Aorta (tissue), 5 donors: ENCODE results near the gene MED16. TPM values are rescaled to one million over a fixed set of nuclear protein-coding genes. Genes with fewer than 3 reads are reported as not detected.
"Not testable (repeated sequence)": the region's sequence is repeated elsewhere in the genome, so short reads cannot be mapped to it uniquely, and the experiment has no call there.

Source experiments
- ATAC-seq: fragments of 200-7000 bp; cut with Tn5 transposase; one replicate; pipeline ENCODE4 v1.9.1; 2022; ENCODE audit warnings: moderate library complexity; ENCODE audit not compliant: low FRiP score
- DNase-seq, 2 donors: peaks; one replicate each; pipeline ENCODE4 v3.0.0-alpha.2; 2020
- H3K27ac ChIP-seq, 2 donors: one replicate each; pipeline ENCODE4 v1.5.1; 2013; ENCODE audit warnings: low read length in 2 of 2, mild to moderate bottlenecking in 2 of 2, moderate library complexity in 2 of 2, control low read depth in 1 of 2, inconsistent platforms in 1 of 2, low read depth in 1 of 2
- H3K27me3 ChIP-seq, 2 donors: one replicate each; pipeline ENCODE4 v1.6.1; 2013; ENCODE audit warnings: control low read depth in 1 of 2, low read length in 1 of 2, mild to moderate bottlenecking in 1 of 2, moderate library complexity in 1 of 2; ENCODE audit not compliant: insufficient read depth in 2 of 2, control insufficient read depth in 1 of 2
- H3K36me3 ChIP-seq, 2 donors: one replicate each; pipeline ENCODE4 v1.6.1; 2013; ENCODE audit warnings: control low read depth in 1 of 2, low read length in 1 of 2, mild to moderate bottlenecking in 1 of 2; ENCODE audit not compliant: insufficient read depth in 2 of 2, control insufficient read depth in 1 of 2
- H3K4me1 ChIP-seq, 2 donors: one replicate each; pipeline ENCODE4 v1.6.1; 2013; ENCODE audit warnings: low read length in 2 of 2, control low read depth in 1 of 2, mild to moderate bottlenecking in 1 of 2, moderate library complexity in 1 of 2; ENCODE audit not compliant: insufficient read depth in 2 of 2, control insufficient read depth in 1 of 2
- H3K4me3 ChIP-seq, 2 donors: one replicate each; pipeline ENCODE4 v1.5.1; 2013; ENCODE audit warnings: low read length in 2 of 2, control low read depth in 1 of 2, mild to moderate bottlenecking in 1 of 2
- H3K9me3 ChIP-seq: one replicate; pipeline ENCODE4 v1.6.1; 2013; ENCODE audit warnings: mild to moderate bottlenecking, low read length; ENCODE audit not compliant: control insufficient read depth
- WGBS, 2 donors: extraction: QIAGEN DNeasy Blood & Tissue Kit; methylation state at CpG; one replicate each; pipeline ENCODE4 v1.1.7; 2013; 5-methylcytosine and 5-hydroxymethylcytosine counted together
- intact Hi-C, 2 donors: fragments of 100-400 bp; cut with DNase I; formaldehyde crosslinking; loops; one replicate each; pipeline versions ENCODE4 v1.14.2 to v1.15.0; 2022
- polyA plus RNA-seq, 2 donors: library from polyadenylated mRNA; stranded (reverse); fragments of 200-250 nt; gene quantifications; one replicate each; pipeline ENCODE4 v1.2.3, GENCODE V29; 2013
- total RNA-seq, 2 donors: library from RNA; stranded (reverse); fragmentation: NEBNext Ultra II Directional; extraction: Animal tissue kit (Norgen Biotek cat#: 25700); gene quantifications; one replicate each; pipeline ENCODE4 v1.2.1, GENCODE V29; 2021
- donor health status: healthy with polysubstance abuse.
- donor health status: Bipolar disorder and iron deficiency.
- donor health status: DM: no; HTN: no; CAD: no.
- donor health status: DM: no; HTN: no; CAD: no.
- donor health status: DM: yes; HTN: yes; CAD: no.

Gene MED16
- total and polyA plus RNA-seq, 4 donors = 22.9 to 165 (median 34.0) TPM

DNA sequence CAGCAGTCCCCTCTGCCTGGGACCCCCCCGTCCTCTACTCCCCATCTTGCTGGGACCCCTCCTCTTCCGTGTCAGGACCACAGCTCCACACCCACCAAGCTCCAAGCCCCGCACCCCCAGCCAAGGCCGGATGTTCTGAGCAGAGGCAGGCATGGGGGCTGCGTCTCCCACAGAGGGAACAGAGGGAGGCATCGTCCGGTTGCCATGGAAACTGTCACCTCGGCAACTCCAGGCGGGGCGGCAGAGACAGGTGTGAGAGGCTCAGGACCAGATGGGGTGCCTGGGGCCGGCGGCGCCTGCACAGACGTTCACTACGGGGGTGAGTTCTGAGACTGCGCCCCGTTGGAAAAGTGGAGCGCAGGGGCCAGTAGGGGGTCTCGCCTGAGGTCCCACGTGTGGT lies 5.7 kb upstream of the MED16 start:
- DNase-seq (no peak), ATAC-seq (no peak)
- intact Hi-C loops = loop anchor here in 1 of 2 donors (10.0 kb wide), 1 partner anchor 196 kb away; the partner anchor contains the start of gene POLR2E
- 76 to 79% methylated on average over 19 to 20 of the region's 20 CpGs for WGBS, 2 donors
- H3K4me1 ChIP-seq = no peaks in the 10 kb centered on the region
- H3K9me3 ChIP-seq = no peaks in the 10 kb centered on the region
- H3K27me3 ChIP-seq = no peaks in the 10 kb centered on the region
- no peak overlapping the region for H3K4me3 ChIP-seq
- H3K36me3 ChIP-seq = no peaks in the 10 kb centered on the region
- no peak overlapping the region for H3K27ac ChIP-seq

DNA sequence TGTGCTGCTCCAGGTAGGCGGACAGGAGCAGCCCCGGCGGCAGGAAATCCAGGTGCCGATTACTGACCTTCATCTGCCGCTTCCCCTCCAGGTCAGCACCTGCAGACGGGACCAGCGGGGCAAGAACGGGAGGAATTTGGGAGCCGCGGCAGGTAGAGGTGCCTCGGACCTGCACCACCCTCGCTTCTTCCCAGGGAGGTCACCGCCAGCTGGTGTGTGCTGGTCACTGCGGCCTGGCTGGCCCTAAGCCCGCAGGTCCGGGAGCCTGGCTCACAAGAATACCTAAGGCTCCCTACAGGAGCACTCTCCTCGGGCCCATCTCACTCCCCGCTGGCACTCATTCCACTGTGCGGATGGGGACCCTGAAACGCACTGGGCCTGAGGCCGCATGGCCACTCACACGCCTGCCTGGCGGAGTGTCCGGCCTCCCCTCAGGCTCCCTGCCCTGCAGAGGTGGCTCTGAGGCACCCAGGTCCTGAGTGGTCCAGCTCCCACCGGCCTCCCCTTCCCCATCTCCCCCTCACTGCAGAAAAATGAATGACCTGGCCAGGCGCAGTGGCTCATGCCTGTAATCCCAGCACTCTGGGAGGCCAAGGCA lies 4.6 kb upstream of the MED16 start:
- H3K4me1 ChIP-seq = no peaks in the 10 kb centered on the region
- H3K36me3 ChIP-seq = no peaks in the 10 kb centered on the region
- intact Hi-C loops = loop anchor here in 1 of 2 donors (10.0 kb wide), 1 partner anchor 197 kb away; the partner anchor contains the start of gene POLR2E
- H3K27ac ChIP-seq = no peak overlapping the region
- DNase-seq (no peak), ATAC-seq (no peak)
- WGBS, 2 donors = 90 to 93% methylated on average over 25 to 26 of the region's 26 CpGs
- no peak overlapping the region for H3K4me3 ChIP-seq
- no peaks in the 10 kb centered on the region for H3K27me3 ChIP-seq
- H3K9me3 ChIP-seq = no peaks in the 10 kb centered on the region

DNA sequence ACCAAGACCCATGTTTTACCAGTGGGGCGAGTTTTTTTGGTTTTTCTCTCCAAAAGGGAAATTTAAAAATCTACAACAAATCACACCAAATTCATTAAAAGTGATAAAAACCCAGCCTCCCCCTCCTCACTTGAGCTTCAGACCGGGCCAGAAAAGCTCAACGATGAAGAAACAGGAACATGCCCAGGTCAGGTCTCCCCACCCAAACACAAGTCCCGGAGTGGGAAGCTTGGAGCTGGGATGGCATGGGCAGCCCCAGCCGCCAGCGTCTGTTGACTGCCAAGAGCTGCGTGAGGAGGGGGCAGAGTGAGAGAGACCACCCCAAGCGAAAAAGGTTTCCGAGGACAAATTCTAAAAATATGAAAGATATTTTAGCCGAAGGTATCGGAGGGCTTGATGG lies 4.0 kb upstream of the MED16 start:
- intact Hi-C loops = loop anchor here in 1 of 2 donors (10.0 kb wide), 1 partner anchor 198 kb away; the partner anchor contains the start of gene POLR2E
- no peak for ATAC-seq
- 91 to 92% methylated on average over 11 of the region's 11 CpGs for WGBS, 2 donors

DNA sequence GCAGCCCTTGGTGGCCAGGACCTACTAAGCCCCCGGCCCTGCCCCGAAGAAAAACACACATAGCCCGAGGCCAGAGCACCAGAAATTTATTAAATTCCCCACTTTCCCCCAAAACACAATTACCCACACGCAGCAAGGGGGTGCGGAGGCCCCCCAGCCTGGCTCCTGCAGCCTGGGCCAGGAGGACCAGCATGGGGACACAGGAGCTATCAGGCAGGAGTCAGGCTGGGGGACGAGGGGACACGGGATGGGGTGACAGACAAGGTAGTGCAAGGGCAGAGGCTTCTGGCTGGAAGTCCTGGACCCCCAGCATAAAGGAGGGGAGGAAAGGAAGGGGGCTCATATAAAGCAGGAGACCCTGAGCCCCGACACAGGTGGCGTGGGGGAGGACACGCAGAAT lies 3.4 kb upstream of the MED16 start:
- H3K4me3 ChIP-seq = no peak overlapping the region
- no peaks in the 10 kb centered on the region for H3K36me3 ChIP-seq
- H3K9me3 ChIP-seq = no peaks in the 10 kb centered on the region
- ATAC-seq (no peak), DNase-seq (no peak)
- no peaks in the 10 kb centered on the region for H3K4me1 ChIP-seq
- H3K27ac ChIP-seq = no peak overlapping the region
- intact Hi-C loops = loop anchor here in 1 of 2 donors (10.0 kb wide), 1 partner anchor 198 kb away; the partner anchor contains the start of gene POLR2E
- 87 to 96% methylated on average over 10 of the region's 10 CpGs for WGBS, 2 donors
- H3K27me3 ChIP-seq = no peaks in the 10 kb centered on the region

More for the DNA sequence above, 4.0 kb upstream of the MED16 start:
- no peaks in the 10 kb centered on the region for H3K27me3 ChIP-seq
- H3K4me3 ChIP-seq = no peak overlapping the region
- no peaks in the 10 kb centered on the region for H3K4me1 ChIP-seq
- H3K36me3 ChIP-seq = no peaks in the 10 kb centered on the region
- no peaks in the 10 kb centered on the region for H3K9me3 ChIP-seq
- H3K27ac ChIP-seq = no peak overlapping the region
- DNase-seq = no peak

DNA sequence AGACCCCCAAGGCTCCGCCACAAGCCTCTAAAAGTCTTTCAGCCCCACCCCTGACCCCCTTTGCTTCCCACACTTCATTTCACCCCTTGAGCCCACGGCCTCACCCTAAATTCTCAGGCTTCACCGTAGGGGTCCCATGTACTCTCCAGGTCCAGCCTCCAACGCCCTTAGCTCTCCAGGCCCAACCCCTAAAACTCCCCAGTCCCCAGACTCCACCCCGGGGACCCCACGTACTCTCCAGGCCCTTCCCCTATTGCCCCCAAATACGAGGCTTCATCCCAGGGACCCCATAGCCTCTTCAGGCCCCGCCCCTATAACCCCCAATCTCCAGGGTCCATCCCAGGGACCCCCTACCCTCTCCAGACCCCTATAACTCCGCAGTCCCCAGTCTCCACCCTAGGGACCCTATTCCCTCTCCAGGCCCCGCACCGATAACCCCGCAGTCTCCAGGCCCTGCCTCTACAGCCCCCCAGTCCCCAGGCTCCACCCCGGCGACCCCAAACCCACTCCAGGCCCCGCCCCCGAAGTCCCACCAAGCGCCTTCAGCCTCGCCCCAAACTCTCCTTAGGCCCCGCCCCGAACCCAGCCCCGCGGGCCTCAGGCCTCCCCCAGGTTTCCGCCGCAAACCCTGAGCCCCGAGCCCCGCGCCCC lies 619 bp downstream of the MED16 start:
- no peaks in the 10 kb centered on the region for H3K9me3 ChIP-seq
- peaks cover 0 to 4% of the 10 kb centered on the region in 2 donors for H3K36me3 ChIP-seq
- H3K27ac ChIP-seq = no peak overlapping the region
- H3K27me3 ChIP-seq = no peaks in the 10 kb centered on the region
- peak overlapping the region; percentile 67 to 93 for H3K4me3 ChIP-seq
- DNase-seq = no peak
- no peaks in the 10 kb centered on the region for H3K4me1 ChIP-seq
- ATAC-seq = no peak
- intact Hi-C loops = loop anchor here in 1 of 2 donors (10.0 kb wide), 1 partner anchor 202 kb away; the partner anchor contains the start of gene POLR2E
- WGBS, 2 donors = 4 to 5% methylated on average over 21 to 27 of the region's 27 CpGs

DNA sequence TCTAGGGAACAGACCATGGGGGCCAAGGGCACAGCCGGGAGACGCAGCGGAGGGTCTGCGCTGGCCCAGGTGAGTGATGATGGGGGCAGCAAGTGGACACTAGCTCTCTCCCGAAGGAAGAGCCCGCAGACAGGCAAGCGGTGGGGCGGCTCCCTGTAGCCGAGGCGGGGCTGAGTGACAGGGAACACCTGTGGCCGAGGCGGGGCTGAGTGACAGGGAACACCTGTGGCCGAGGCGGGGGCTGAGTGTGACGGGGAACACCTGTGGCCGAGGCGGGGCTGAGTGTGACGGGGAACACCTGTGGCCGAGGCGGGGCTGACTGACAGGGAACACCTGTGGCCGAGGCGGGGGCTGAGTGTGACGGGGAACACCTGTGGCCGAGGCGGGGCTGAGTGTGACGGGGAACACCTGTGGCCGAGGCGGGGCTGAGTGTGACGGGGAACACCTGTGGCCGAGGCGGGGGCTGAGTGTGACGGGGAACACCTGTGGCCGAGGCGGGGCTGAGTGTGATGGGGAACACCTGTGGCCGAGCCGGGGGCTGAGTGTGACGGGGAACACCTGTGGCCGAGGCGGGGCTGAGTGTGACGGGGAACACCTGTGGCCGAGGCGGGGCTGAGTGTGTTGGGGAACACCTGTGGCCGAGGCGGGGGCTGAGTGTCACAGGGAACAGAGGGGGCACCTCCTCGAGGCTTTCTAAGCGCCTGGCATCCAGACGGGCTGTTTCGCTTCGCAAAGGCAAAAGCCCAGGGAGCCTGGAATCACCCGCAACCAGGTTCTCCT lies 1.4 kb downstream of the MED16 start:
- 82 to 85% methylated on average over 33 to 50 of the region's 50 CpGs for WGBS, 2 donors

DNA sequence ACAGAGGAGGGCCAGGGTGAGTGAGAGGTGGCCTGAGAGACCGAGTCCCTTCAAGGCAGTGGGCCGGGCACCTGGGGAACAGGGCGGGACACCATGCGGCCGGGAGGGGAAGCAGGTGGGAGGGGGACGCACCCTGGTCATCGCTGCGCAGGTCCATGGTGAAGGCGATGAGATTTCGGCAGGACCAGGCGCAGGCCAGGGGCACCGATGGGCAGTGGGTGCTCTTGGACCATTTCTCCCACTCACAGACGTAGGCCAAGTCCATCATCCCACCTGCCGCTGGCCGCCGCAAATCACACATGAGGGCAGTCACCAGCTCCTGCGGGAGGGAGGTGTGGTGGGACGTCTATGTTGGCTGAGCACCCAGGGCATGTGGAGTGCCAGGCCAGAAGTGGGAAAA lies 2.2 kb downstream of the MED16 start:
- peaks cover 0 to 4% of the 10 kb centered on the region in 2 donors for H3K36me3 ChIP-seq
- no peaks in the 10 kb centered on the region for H3K27me3 ChIP-seq
- no peaks in the 10 kb centered on the region for H3K4me1 ChIP-seq
- DNase-seq (no peak), ATAC-seq (no peak)
- WGBS, 2 donors = 86 to 87% methylated on average over 18 of the region's 18 CpGs
- intact Hi-C loops = loop anchor here in 1 of 2 donors (10.0 kb wide), 1 partner anchor 204 kb away; the partner anchor contains the start of gene POLR2E
- H3K27ac ChIP-seq = no peak overlapping the region
- H3K9me3 ChIP-seq = no peaks in the 10 kb centered on the region
- no peak overlapping the region for H3K4me3 ChIP-seq

More for the DNA sequence above, 1.4 kb downstream of the MED16 start:
- DNase-seq, ATAC-seq, H3K27ac ChIP-seq, H3K9me3 ChIP-seq, H3K36me3 ChIP-seq, H3K27me3 ChIP-seq, H3K4me1 ChIP-seq: not testable (repeated sequence)
- intact Hi-C loops = loop anchor here in 1 of 2 donors (10.0 kb wide), 1 partner anchor 203 kb away; the partner anchor contains the start of gene POLR2E
- peak overlapping the region in 1 of 2 donors; percentile 93 for H3K4me3 ChIP-seq

DNA sequence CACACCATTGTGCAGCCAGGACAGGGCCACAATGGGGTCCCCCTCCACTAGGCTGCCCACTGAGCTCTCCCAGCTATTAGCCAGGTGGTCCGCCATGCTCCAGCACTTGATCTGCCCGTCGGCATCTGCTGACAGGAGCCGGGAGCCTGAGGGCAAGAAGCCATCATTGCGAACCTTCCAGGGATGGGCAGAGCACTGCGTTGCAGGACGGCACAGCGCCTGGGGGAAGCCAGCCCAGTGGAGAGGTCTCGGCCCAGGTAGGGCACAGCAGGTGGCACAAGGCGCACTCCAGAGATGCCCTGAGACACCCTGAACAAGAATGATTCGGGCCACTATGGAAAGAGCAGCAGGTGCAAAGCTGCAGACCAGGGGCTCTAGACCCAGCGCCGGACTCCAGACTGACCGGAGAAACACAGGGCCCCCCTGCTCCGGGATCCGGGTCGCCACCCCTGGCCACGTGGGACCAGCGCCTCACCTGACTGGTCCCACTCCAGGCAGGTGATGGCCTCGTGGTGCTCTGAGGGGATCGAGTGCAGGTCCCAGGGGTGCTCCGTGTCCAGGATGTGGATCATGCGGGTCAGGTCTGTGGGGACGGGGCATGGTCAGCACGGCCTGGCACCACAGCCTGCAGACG lies 3.2 kb downstream of the MED16 start:
- H3K9me3 ChIP-seq = no peaks in the 10 kb centered on the region
- intact Hi-C loops = loop anchor here in 1 of 2 donors (10.0 kb wide), 1 partner anchor 205 kb away; the partner anchor contains the start of gene POLR2E
- 90 to 91% methylated on average over 26 of the region's 26 CpGs for WGBS, 2 donors
- no peak for ATAC-seq
- peaks cover 0 to 4% of the 10 kb centered on the region in 2 donors for H3K36me3 ChIP-seq
- no peaks in the 10 kb centered on the region for H3K27me3 ChIP-seq
- H3K4me3 ChIP-seq = no peak overlapping the region
- H3K4me1 ChIP-seq = no peaks in the 10 kb centered on the region
- DNase-seq = no peak
- no peak overlapping the region for H3K27ac ChIP-seq
